ENCODE results near the gene LRP1B.

Gene LRP1B

DNA sequence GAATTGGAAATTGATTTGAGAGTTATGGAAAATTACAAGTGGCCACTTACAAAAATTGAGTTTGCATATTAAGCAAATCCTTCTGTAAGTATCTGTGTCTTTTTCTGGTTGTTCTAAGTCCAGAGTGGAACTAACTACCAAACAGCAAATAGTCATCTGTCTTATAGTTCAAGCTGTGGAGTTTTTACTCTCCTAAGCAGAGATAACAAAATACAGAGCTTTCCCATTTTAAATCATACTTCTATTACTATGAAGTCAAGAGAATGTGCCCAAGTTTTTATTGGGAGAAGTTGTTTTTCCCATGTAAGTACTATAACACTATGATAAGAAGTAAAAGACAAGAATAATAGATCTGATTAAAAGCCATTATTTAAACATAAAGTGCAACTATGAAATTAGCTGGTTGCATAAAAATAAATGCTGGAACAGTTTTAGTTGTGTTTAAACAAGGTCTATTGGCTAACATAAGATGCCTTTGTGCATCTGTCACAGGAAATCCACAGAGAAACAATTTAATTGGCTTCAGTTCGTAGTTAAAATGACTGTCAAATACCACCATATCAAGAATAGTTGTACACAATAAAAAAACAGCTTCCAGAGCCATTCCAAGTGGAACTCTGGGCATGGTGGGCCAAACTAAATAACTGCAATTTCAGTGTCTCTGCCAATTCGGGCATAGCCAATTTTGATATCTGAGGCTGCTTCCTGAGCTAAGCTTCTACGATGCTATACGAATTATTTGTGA lies 1883.2 kb downstream of the LRP1B start:
- DNase-seq (ENCODE audit: low spot score): no peak

DNA sequence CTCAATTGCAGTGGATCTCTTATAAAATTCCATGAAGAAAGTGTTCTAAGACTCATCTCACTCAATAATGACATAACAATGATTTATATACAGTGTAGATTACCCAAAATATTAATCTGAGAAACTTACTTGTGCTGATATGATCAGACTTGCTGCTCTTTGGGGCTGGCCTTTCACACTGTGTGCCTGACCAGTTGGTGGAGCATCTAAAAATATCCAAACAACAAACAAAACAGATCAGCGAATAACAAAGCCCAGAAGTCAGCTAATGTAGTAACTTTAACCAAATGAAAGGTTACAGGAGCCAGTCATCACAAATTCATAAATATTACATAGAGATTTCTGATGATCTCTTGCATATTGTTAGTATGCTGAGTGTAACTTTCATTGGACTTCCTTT lies 1883.9 kb downstream of the LRP1B start:
- no peak for DNase-seq (ENCODE audit: low spot score)

DNA sequence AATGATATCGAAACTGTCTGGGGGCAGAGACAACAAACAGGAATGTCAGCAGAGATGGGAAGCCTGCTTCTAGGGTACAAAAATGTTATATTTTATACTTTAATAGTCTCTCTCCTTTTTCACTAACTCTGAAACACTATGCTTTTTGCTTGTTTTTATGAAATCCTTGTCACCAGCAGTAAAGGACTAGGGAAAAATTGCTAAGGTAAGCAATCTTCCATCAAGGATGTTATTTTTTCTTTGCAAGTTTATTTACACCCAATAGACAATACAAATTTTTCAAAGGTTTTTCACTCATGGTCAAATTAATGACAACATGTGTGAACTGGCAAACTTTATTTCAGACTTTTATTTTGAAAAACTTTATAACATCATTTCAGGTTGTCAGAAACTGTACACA lies 1884.8 kb downstream of the LRP1B start:
- no peak for DNase-seq (ENCODE audit: low spot score)

DNA sequence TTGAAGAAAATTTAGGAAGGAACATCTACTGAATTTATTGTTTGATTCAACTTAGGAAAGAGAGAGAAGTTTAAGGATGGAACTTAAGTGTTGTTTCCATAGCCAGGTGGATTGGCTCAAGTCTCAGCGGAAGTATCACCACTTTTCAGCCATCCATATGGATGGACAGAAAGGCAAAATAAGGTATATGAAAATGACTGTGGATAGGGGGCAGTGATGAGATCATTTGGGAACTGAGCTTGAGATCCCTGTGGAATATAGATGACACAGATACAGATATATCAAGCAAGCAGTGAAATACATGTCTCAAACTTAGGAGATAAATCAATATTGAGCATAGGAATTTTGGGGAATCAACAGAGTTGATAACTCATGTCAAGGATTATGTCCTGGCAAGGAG lies 1887.9 kb downstream of the LRP1B start:
- no peak for DNase-seq (ENCODE audit: low spot score)

DNA sequence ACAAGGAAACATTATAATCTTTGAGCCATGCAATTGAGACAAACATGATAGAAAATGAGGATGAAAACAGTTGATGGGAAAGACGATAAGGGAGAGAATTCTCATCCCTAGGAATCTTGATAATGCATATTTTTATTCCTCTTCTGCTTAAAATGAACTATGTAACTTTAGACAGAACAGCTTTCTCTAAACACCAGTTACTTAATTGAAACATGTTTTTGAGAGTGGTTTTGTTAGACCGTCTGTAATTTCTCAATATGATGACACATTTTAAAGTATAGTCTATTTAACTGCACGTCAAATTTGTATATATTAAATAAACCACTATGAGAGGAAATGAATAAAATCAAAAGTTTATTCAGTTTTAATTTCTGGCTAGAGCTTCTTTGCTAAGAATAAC lies 1896.7 kb downstream of the LRP1B start:
- DNase-seq (ENCODE audit: low spot score): no peak

DNA sequence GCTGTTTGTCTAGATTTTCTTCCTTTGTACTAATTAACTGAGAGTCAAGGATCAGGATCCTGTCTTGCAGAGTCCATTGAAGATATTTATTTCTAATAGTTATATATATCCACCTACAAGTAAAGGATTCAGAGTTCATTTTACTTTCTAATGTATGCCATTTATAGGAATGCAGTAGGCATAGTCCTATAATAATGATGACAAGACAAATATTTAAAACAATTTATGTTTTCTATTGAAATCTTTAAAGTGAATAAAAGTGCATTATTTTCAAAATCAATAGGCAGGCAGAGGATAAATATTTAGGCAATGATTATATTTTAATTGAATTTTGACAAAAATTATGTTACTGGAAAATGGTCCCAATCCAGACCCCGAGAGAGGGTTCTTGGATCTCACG lies 1919.9 kb downstream of the LRP1B start:
- DNase-seq (ENCODE audit: low spot score): no peak

DNA sequence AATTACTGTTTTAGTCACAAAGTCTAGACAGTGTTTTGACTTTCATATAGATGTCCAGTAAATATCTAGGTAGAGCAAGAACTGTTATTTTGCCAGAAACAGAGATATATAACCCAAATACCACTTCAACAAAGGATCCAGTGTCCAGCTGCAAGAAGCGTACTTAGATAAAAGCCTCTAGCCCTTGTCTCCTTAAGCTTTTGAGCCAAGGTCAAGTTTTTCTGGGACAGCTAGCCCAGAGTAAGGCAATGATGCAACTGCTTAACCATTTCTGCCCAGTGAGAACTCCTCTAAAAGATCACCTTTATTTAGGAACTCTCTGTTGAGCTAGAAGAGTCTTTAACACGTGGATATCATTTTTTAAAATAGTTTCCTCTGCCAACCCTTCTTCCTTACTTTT lies 1925.7 kb downstream of the LRP1B start:
- DNase-seq (ENCODE audit: low spot score): no peak

DNA sequence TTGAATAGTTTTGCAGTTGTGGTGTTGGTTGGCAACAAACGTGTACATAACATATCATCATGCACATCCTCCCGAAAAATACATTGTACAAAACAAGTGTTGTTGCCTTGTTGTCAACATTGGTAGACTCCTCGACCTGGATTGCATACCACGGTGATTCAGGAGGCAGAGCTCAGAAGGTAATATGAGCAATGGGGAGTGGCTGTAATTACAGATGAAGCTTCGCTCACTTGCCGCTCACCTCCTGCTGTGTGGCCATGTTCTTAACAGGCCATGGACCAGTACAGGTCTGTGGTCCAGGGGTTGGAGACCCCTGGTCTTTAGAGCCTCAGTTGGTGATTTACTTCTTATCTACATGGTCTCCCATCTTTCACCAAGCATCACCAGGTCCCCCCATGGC lies 1927.5 kb downstream of the LRP1B start:
- DNase-seq (ENCODE audit: low spot score): no peak

DNA sequence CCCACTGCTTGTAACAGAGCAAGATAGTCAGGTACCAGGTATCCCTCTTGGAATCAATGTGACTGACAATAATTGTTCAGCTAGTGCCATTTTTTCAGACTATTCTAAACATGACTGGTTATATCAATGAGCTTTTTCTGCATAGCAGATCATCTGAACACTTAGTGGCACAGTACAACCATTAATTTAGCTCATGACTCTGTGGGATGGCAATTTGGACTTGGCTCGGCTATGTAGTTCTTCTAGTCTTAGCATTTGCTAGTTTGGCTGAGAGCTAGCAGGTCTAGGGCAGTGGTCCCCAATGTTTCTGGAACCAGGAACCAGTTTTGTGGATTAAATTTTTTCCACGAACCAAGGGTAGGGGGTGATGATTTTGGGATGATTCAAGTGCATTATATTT lies 1929.2 kb downstream of the LRP1B start:
- no peak for DNase-seq (ENCODE audit: low spot score)

DNA sequence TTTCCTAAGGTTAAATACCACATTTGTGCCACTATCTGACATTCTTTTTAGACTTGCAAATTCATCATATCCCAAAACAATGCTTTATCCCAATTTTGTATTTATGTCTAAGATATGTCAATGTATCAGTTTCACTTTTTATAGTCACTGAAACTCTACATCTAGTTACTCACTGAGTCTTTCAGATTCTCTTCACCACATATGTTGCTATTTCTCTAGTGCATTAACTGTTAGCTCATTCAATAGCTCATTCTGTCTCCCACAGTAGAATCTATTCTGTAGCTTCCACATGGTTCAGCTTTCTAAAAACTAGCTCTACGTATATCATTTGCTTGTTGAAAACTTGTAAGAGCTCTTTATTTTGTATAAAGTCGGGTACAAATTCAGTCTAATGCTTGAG lies 1930.1 kb downstream of the LRP1B start:
- no peak for DNase-seq (ENCODE audit: low spot score)

DNA sequence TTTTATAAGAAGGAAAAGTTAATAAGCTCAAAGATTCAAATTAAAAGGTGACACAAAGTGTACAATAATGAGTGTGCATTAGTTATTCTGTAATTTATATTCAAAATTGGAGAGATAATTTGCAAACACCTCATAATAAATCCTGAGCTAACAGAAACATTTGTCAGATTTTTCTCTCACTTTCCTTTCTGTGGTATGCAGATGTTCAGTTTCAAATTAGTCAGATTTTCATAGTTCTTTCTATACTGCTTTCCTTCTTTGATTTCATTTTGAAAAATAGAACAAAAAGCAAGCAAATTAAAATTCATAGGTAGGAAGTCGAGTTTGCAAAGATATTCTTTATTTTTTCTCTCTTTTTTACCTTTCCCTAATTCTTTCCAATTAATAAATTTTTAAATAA lies 1930.5 kb downstream of the LRP1B start:
- no peak for DNase-seq (ENCODE audit: low spot score)

DNA sequence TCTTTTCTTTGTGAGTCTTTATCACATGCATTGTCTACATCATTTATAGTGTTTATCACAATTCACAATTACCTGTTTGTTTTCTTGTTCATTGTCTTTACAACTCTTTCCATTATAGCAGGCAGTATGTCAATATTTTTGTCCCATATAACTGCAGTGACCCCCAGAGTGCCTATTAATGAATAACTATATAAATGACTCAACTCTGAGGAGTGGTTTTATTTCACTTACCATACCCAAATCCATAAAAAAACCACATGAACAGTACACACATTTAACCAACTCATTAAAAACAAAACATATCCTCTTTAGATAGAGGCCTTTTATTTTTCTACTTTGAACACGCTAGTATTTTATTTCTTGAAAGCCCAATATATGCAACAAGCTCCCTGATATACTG lies 1931.5 kb downstream of the LRP1B start:
- no peak for DNase-seq (ENCODE audit: low spot score)

DNA sequence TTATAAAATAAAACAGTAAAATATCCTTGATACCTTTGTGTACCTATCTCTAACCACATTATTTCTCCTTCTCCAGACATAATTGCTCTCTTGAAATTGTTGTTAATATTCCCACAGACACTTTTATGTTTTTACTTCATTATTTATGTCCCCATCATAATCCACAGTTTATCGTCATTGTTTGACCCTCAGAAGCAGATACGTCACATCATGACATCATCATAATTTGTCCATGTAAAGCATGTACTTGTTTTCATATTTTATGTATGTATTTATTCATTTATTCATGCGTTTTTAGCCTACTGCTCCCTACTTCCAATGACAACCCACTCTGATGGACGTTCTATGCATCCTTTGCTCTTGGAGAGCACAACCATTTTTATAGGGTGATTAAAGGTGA lies 1943.7 kb downstream of the LRP1B start:
- no peak for DNase-seq (ENCODE audit: low spot score)

DNA sequence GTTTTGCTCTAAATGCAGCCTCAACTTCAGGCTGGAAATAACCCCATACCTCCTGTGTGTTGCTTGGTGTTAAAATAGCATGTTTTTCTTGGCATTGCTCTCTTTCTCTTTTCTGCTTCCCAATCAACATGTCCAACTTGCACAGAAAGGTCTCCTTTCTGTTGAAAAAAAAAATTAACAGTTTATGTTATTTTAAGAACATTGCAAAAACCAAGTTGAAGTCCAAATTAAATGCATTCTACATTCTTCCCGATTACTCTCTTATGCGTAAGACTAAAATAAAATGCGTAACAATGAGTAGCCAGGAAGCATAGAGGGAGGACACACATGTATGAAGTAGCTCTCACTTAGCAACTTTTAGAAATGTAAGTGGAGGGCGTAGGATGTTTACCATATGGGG lies 1944.5 kb downstream of the LRP1B start:
- DNase-seq (ENCODE audit: low spot score): no peak

DNA sequence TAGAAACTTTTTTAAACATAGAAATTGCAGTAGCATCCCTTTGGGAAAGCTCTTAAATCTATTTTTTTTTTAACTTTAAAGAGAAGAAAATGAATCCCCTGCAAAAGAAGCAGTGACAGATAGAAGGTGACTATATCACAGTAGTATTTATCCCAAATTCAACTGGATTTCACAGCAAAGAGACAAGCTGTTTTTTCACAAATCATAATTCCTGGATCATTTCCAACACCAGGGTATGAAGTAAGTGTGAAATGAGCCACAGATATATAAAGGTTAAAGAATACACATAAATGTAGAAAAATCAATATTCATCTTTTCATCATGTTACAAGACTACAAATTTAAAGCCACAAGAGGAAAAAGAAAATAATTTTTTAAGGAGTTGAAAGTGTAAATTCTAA lies 1945.7 kb downstream of the LRP1B start:
- no peak for DNase-seq (ENCODE audit: low spot score)

DNA sequence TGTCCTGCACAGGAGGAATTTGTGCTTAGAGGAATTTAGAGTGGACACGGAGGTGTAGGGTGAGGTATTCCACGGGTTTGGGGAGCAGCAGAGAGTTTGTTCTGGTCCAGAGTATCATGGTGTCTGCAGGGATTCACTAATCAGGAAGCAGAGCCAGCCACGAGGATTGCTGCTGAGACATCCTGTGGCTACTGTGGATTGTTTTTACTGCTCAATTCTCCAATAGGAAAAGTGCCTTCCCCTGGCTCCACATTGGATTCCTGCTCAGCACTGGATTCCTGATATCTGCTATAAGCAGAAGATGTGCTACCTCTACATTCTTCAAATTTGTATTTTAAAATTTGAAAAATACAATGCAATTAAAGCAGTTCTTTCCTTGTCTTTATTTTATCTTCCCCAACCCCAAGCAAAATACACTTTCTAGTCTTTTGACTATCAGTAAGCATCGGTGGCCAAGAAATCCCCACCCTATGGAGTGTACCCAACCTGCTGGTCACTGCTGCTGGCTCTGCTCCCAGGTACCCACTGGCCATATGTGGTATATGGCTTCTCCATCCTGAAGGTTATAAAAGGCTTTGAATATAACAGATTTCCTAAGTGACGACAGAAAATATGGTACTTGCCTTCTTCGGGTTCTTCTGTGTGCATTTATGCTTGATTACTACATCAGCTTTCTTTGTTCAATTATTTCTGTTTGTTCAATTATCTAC lies 1947.6 kb downstream of the LRP1B start:
- no peak for DNase-seq (ENCODE audit: low spot score)

Measured in pons (tissue), 1 donor.